Stomach (tissue), 9 donors: ENCODE data around the gene ASIP. TPM values are rescaled to one million over a fixed set of nuclear protein-coding genes. Genes with fewer than 3 reads are reported as not detected.

Experiments
- DNase-seq, 2 donors: peaks; one replicate each; pipeline versions ENCODE4 v3.0.0 to v3.0.0-alpha.2; 2013 to 2019
- H3K27ac ChIP-seq, 5 donors: fragments of 200-600 bp in 4 of 5; sonication (generic) in 4 of 5; one replicate each; pipeline ENCODE4 v1.5.1; 2013 to 2019; ENCODE audit warnings: mild to moderate bottlenecking in 1 of 5, moderate library complexity in 1 of 5
- H3K27me3 ChIP-seq, 3 donors: fragments of 200-600 bp; sonication (generic); one replicate each; pipeline ENCODE4 v1.5.1; 2017 to 2019; ENCODE audit warnings: mixed run types in 1 of 3
- H3K36me3 ChIP-seq, 4 donors: fragments of 200-600 bp; sonication (generic); 1 replicate in 3 of 4; 2 replicates in 1 of 4; pipeline ENCODE4 v1.5.1; 2016 to 2019
- H3K4me1 ChIP-seq, 4 donors: fragments of 200-600 bp; sonication (generic); one replicate each; pipeline ENCODE4 v1.5.1; 2016 to 2019
- H3K4me3 ChIP-seq, 4 donors: fragments of 200-600 bp; sonication (generic) in 3 of 4; one replicate each; pipeline ENCODE4 v1.5.1; 2016 to 2019; ENCODE audit warnings: mild to moderate bottlenecking in 1 of 4
- H3K9me3 ChIP-seq, 4 donors: fragments of 200-600 bp; sonication (generic); one replicate each; pipeline ENCODE4 v1.5.1; 2016 to 2019
- EP300 ChIP-seq: sonication (generic); formaldehyde crosslinking; IDR thresholded peaks from one replicate; pipeline ENCODE4 v1.6.1; 2017; ENCODE audit warnings: antibody characterized with exemption
- POLR2A ChIP-seq, 4 donors: fragments of 450-650 bp; IDR thresholded peaks; one replicate each; pipeline ENCODE4 v1.6.1; 2016; ENCODE audit warnings: antibody characterized with exemption in 4 of 4, control low read depth in 2 of 4, mild to moderate bottlenecking in 1 of 4, moderate library complexity in 1 of 4
- POLR2AphosphoS5 ChIP-seq, 3 donors: sonication (generic); formaldehyde crosslinking; IDR thresholded peaks; one replicate each; pipeline ENCODE4 v1.6.1; 2016; ENCODE audit warnings: antibody characterized with exemption in 3 of 3
- WGBS, 5 donors: extraction: QIAGEN DNeasy Blood & Tissue Kit in 3 of 5; methylation state at CpG; one replicate each; pipeline versions ENCODE4 v1.1.5 to v1.1.7; 2013 to 2018; 5-methylcytosine and 5-hydroxymethylcytosine counted together
- intact Hi-C: fragments of 100-400 bp; cut with DNase I; formaldehyde crosslinking; loops from one replicate; pipeline ENCODE4 v1.15.1; 2023; ENCODE audit warnings: low total_unique reads
- polyA plus RNA-seq, 3 donors: library from polyadenylated mRNA; stranded (reverse); fragments of 200-250 nt; gene quantifications; one replicate each; pipeline ENCODE4 v1.2.3, GENCODE V29; 2013
- total RNA-seq, 5 donors: library from RNA; depleted of rRNA; stranded (reverse); fragments of >200 nt; gene quantifications; one replicate each; pipeline versions ENCODE4 v1.1.0 to v1.2.3, GENCODE V29; 2014 to 2016
- TF ChIP-seq, protein P1 (sequence below), 7 experiments: fragments of 450-650 bp in 4 of 7; fragments of 200-600 bp in 3 of 7; sonication (generic) in 3 of 7; IDR thresholded peaks; one replicate each; pipeline ENCODE4 v1.5.1; 2016 to 2019; ENCODE audit warnings: antibody characterized with exemption in 7 of 7, control low read depth in 2 of 7, mild to moderate bottlenecking in 1 of 7
- donor health status: healthy with polysubstance abuse.
- donor health status: Bipolar disorder and iron deficiency.
- donor health status: healthy.

ASIP gene
- total and polyA plus RNA-seq, 8 donors, result 0.35 to 1.1 TPM; not detected in 6

DNA sequence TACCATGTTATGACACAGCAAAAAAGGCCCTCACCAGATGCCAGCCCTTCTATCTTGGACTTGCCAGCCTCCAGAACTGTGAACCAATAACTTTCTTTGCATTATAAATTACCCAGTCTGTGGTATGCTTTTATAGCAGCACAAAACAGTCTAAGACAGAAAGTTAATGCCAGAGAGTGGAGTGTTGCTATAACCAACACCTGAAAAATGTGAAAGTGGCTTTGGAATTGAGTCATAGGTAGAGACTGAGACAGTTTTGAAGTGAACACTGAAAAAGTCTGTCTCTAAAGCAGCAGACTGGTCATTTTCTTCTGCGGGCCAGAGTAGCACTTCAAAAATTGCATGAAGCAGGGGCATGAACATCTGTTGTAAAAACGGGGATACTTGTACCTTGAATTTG is 28.0 kb upstream of the ASIP start:
- TF ChIP-seq EP300, result no peak
- TF ChIP-seq, protein P1, sequence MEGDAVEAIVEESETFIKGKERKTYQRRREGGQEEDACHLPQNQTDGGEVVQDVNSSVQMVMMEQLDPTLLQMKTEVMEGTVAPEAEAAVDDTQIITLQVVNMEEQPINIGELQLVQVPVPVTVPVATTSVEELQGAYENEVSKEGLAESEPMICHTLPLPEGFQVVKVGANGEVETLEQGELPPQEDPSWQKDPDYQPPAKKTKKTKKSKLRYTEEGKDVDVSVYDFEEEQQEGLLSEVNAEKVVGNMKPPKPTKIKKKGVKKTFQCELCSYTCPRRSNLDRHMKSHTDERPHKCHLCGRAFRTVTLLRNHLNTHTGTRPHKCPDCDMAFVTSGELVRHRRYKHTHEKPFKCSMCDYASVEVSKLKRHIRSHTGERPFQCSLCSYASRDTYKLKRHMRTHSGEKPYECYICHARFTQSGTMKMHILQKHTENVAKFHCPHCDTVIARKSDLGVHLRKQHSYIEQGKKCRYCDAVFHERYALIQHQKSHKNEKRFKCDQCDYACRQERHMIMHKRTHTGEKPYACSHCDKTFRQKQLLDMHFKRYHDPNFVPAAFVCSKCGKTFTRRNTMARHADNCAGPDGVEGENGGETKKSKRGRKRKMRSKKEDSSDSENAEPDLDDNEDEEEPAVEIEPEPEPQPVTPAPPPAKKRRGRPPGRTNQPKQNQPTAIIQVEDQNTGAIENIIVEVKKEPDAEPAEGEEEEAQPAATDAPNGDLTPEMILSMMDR (IDR thresholded peaks at IDR 0.05), result no peak
- no peak for TF ChIP-seq POLR2AphosphoS5 (IDR thresholded peaks at IDR 0.05)
- no peak for TF ChIP-seq POLR2A (IDR thresholded peaks at IDR 0.05)
- intact Hi-C loops, result no loop called here
- DNase-seq, result no peak
- Histone ChIP-seq H3K4me1 (peaks cover 0 to 19% (median 14%) of the 10 kb centered on the region in 4 donors), H3K27ac (no peak overlapping the region), H3K27me3 (peaks cover 0 to 14% (median 0%) of the 10 kb centered on the region in 3 donors), H3K9me3 (peaks cover 0 to 13% (median 0%) of the 10 kb centered on the region in 4 donors), H3K4me3 (no peak overlapping the region), H3K36me3 (no peaks in the 10 kb centered on the region)
- 86 to 96% (median 92%) methylated on average over 2 of the region's 2 CpGs for WGBS, 5 donors

DNA sequence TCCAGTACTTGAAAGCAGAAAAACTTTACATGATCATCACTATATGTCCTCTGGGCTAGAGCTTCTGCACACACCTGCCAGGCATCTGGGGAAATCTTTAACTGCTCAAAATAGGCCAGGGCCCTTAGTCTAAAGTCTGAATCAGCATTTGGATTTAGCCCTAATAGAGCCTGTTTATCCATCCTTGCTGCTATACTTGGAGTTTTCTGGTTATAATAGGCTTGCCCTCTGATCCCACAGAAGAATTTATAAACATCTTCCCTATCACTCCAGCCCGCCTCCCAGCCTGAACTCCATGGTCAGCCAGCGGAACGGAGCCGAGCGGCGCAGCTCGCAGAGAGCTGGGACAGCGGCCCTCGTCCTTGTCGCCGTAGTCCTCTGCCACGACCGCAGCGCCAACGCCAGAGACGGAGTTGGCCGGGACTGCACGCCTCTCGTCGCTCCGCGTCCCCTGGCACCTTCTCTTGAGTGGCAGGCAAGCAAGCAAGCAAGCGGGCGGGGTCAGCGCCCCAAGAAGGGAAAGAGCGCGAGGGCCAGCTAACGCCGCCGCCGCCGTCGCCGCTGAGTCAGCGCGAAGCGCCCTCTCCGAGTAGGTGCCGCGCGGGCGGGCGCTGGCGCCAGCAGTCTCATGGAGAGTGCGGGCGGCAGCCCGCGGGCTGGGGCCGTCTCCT is 25.4 kb upstream of the ASIP start:
- H3K27ac ChIP-seq, result peak overlapping the region; percentile 51 to 87 (median 72)
- 0 to 2% (median 2%) methylated on average over 37 to 49 of the region's 49 CpGs for WGBS, 5 donors
- TF ChIP-seq EP300, result no peak
- TF ChIP-seq POLR2AphosphoS5 (IDR thresholded peaks at IDR 0.05), result peak; percentile 18 to 78 (median 52)
- peaks cover 0 to 19% (median 14%) of the 10 kb centered on the region in 4 donors for H3K4me1 ChIP-seq
- no peaks in the 10 kb centered on the region for H3K36me3 ChIP-seq
- peak; percentile 88 to 93 for DNase-seq
- H3K9me3 ChIP-seq, result peaks cover 0 to 13% (median 0%) of the 10 kb centered on the region in 4 donors
- H3K4me3 ChIP-seq, result peak overlapping the region; percentile 37 to 53 (median 48)
- H3K27me3 ChIP-seq, result peaks cover 0 to 9% (median 0%) of the 10 kb centered on the region in 3 donors
- intact Hi-C loops, result no loop called here

DNA sequence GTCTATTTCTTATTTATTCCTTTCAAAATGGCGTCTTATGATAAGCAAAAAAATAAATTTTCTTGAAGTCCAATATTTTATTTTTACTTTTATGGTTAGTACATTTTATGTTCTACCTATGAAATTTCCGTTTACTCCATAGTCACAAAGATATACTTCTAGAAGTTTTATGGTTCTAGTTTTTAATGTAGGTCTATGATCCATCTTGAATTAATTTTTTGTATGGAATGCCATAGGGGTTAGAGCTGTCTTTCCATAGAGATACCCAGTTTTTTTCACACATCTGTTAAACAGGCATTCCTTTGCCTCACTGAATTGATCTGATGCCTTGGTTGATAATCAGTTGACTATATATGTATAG is 24.9 kb upstream of the ASIP start:
- WGBS, 5 donors, result 5 to 11% (median 7%) methylated on average over 2 of the region's 2 CpGs
- no peak for DNase-seq
- Histone ChIP-seq H3K4me3 (peak overlapping the region; percentile 37 to 53 (median 48)), H3K27ac (peak overlapping the region; percentile 51 to 87 (median 72)), H3K27me3 (peaks cover 0 to 9% (median 0%) of the 10 kb centered on the region in 3 donors), H3K36me3 (no peaks in the 10 kb centered on the region), H3K9me3 (peaks cover 0 to 9% (median 0%) of the 10 kb centered on the region in 4 donors), H3K4me1 (peaks cover 0 to 19% (median 14%) of the 10 kb centered on the region in 4 donors)
- intact Hi-C loops, result no loop called here
- TF ChIP-seq, protein P1 (IDR thresholded peaks at IDR 0.05), result no peak
- TF ChIP-seq EP300, result no peak
- no peak for TF ChIP-seq POLR2AphosphoS5 (IDR thresholded peaks at IDR 0.05)
- no peak for TF ChIP-seq POLR2A (IDR thresholded peaks at IDR 0.05)

DNA sequence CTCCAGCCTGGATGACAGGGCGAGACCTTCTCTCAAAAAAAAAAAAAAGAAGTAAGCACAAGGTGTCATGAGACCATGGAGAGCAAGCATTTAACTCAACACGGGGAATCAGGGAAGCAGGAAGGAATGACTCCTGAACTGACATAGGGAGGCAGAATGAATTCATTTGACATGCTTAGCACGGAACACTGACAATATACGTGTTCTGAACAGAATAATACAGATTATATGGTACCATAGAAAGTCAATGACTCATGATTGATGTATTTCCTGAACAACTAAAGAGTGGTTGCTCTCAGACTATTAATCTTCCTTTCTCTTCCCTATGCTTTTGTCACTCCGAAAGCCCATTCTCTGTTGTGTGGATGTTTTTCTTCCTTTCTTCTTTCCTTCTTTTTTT is 20.7 kb upstream of the ASIP start:
- 59 to 80% (median 73%) methylated on average over 5 of the region's 5 CpGs for WGBS, 5 donors

More for the DNA sequence above, 20.7 kb upstream of the ASIP start:
- DNase-seq, result no peak
- Histone ChIP-seq H3K4me3 (no peak overlapping the region), H3K27ac (no peak overlapping the region), H3K4me1 (peaks cover 0 to 16% (median 10%) of the 10 kb centered on the region in 4 donors), H3K27me3 (peaks cover 0 to 9% (median 0%) of the 10 kb centered on the region in 3 donors), H3K36me3 (no peaks in the 10 kb centered on the region), H3K9me3 (no peaks in the 10 kb centered on the region)
- TF ChIP-seq EP300 (no peak), POLR2A (IDR thresholded peaks at IDR 0.05) (no peak), POLR2AphosphoS5 (IDR thresholded peaks at IDR 0.05) (no peak)
- TF ChIP-seq, protein P1 (IDR thresholded peaks at IDR 0.05), result no peak
- intact Hi-C loops, result no loop called here
